Gastroesophageal sphincter (tissue), 3 donors: ENCODE data around the gene AKR7A3.

Source experiments
- EP300 ChIP-seq: sonication (generic); formaldehyde crosslinking; IDR thresholded peaks from one replicate; pipeline ENCODE4 v1.6.1; 2017; ENCODE audit warnings: antibody characterized with exemption, mild to moderate bottlenecking
- POLR2A ChIP-seq, 2 donors: fragments of 450-650 bp; IDR thresholded peaks; one replicate each; pipeline ENCODE4 v1.6.1; 2017; ENCODE audit warnings: antibody characterized with exemption in 2 of 2, mild to moderate bottlenecking in 2 of 2, moderate library complexity in 1 of 2
- POLR2AphosphoS5 ChIP-seq: sonication (generic); formaldehyde crosslinking; IDR thresholded peaks from one replicate; pipeline ENCODE4 v1.6.1; 2017; ENCODE audit warnings: antibody characterized with exemption
- TF ChIP-seq, protein P1 (sequence below), 4 experiments: fragments of 200-600 bp in 2 of 4; fragments of 450-650 bp in 2 of 4; sonication (generic) in 1 of 4; IDR thresholded peaks; one replicate each; pipeline ENCODE4 v1.5.1; 2017 to 2019; ENCODE audit warnings: antibody characterized with exemption in 4 of 4, mild to moderate bottlenecking in 2 of 4, moderate library complexity in 2 of 4

DNA sequence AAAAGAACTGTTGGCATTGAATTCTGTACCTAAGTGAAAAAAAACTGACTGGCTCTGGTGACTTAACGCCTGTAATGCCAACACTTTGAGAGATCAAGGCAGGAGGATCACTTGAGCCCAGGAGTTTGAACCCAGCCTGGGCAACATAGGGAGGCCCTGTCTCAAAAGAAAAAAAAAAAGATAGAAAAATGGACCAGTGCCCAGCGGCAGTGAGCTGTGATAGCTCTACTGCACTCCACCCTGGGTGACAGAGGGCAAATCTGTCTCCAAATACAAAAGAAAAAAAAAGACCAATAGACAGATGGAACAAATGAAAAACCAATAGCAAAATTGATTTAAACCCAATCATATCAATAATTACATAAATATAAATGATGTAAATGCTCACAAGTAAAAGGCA lies 674 bp upstream of the AKR7A3 start:
- TF ChIP-seq POLR2A (IDR thresholded peaks at IDR 0.05) (no peak), POLR2AphosphoS5 (no peak), EP300 (no peak)
- TF ChIP-seq, protein P1, sequence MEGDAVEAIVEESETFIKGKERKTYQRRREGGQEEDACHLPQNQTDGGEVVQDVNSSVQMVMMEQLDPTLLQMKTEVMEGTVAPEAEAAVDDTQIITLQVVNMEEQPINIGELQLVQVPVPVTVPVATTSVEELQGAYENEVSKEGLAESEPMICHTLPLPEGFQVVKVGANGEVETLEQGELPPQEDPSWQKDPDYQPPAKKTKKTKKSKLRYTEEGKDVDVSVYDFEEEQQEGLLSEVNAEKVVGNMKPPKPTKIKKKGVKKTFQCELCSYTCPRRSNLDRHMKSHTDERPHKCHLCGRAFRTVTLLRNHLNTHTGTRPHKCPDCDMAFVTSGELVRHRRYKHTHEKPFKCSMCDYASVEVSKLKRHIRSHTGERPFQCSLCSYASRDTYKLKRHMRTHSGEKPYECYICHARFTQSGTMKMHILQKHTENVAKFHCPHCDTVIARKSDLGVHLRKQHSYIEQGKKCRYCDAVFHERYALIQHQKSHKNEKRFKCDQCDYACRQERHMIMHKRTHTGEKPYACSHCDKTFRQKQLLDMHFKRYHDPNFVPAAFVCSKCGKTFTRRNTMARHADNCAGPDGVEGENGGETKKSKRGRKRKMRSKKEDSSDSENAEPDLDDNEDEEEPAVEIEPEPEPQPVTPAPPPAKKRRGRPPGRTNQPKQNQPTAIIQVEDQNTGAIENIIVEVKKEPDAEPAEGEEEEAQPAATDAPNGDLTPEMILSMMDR (IDR thresholded peaks at IDR 0.05): no peak
